B cell (primary cell): ENCODE results near the gene ABCF1.

Source experiments
- EZH2 ChIP-seq: IDR thresholded peaks from 2 replicates; pipeline ENCODE4 v1.6.1; 2012; ENCODE audit warnings: borderline replicate concordance, low read depth, mild to moderate bottlenecking, moderate library complexity, low read length; ENCODE audit not compliant: insufficient read depth, poor library complexity, severe bottlenecking
- TF ChIP-seq, protein P1 (sequence below): fragments of 200-600 bp; IDR thresholded peaks from one replicate; pipeline ENCODE4 v1.8.0; 2022; ENCODE audit warnings: antibody characterized with exemption, mild to moderate bottlenecking

DNA sequence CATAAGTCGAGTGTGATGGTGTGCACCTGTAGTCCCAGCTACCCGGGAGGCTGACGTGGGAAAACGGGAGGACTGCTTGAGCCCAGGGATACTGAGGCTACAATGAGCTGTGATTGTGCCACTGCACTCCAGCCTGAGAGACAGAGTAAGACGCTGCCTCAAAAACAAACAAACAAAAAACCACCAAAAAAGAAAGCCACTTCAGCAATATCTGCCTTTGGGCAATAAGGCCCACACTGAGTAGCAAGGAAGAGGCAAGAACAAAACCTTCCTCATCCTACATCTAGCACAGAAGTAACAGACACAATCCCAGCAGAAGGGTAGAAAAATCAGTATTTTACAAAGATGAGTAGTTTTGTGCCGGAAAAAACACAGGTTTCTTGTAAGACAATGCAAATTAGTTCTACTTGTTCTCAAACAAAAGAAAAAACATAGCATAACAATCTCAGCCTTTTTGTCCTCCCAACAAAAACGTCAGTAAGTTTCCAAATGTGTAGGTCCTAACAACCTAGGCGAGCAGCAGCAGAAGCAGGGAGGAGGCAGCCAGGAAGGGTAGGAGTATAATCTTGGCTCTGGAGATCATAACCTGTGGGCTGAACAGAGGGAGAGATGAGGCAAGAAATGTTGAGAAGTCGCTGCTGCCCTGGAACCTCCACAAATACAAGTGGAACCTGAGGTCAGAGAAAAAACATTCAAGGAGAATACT is 40.1 kb downstream of the ABCF1 start:
- TF ChIP-seq, protein P1, sequence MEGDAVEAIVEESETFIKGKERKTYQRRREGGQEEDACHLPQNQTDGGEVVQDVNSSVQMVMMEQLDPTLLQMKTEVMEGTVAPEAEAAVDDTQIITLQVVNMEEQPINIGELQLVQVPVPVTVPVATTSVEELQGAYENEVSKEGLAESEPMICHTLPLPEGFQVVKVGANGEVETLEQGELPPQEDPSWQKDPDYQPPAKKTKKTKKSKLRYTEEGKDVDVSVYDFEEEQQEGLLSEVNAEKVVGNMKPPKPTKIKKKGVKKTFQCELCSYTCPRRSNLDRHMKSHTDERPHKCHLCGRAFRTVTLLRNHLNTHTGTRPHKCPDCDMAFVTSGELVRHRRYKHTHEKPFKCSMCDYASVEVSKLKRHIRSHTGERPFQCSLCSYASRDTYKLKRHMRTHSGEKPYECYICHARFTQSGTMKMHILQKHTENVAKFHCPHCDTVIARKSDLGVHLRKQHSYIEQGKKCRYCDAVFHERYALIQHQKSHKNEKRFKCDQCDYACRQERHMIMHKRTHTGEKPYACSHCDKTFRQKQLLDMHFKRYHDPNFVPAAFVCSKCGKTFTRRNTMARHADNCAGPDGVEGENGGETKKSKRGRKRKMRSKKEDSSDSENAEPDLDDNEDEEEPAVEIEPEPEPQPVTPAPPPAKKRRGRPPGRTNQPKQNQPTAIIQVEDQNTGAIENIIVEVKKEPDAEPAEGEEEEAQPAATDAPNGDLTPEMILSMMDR: no peak
- TF ChIP-seq EZH2: no peak
